GM21367 (cell line): ENCODE data around the gene TRDMT1.
"Not testable (repeated sequence)": the region's sequence is repeated elsewhere in the genome, so short reads cannot be mapped to it uniquely, and the experiment has no call there.

Experiments used
- ATAC-seq: cut with Tn5 transposase; IDR thresholded peaks from one replicate; pipeline ENCODE4 v1.9.1; 2021; ENCODE audit not compliant: unreplicated experiment

The TRDMT1 gene

DNA sequence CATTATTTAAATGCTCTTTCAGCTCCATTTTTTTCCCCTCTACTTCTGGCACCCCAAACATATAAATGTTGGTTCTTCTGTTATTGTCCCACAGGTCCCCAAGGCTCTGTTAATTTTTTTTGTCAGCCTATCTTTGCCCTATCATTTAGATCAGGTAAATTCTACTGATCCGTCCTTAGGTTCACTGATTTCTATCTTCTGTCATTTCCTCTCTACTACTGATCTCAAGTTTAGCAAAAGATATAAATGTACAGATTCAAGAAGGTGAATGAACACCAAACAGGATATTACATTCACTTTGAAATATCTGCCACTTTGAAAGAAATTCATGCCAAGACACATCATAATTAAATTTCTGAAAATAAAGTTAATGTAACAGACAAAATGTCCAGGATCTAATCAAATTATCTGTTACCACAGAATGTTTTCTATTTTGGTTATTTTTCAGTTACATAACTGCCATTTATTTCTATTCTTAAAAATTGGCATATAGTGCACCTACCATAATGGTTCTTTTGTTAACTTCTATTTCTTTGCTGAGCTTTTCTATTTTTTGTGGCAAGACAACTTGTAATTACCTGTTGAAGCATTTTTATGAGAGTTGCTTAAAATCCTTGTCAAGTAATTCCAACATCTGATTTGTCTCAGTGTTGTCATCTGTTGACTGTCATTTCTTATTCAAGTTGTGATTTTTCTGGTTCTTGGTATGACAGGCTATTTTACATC, 59.8 kb downstream of the TRDMT1 start:
- ATAC-seq, result no peak

DNA sequence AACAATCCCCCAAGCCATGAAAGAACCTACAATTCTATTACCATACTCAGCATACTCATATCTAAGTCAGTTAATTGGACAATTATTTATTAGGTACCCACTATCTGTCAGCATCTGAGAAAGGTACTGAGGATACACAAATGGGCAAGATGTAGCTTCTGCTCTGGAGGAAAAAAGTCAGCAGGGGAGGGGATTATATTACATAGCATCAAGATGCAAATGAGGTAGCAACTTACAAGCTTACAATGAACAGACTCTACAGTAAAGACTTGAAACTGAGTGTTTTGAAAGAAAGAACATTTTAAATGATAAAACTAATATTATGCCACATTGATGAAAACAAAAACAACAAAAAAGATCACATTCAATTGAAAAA, 61.1 kb downstream of the TRDMT1 start:
- no peak for ATAC-seq

DNA sequence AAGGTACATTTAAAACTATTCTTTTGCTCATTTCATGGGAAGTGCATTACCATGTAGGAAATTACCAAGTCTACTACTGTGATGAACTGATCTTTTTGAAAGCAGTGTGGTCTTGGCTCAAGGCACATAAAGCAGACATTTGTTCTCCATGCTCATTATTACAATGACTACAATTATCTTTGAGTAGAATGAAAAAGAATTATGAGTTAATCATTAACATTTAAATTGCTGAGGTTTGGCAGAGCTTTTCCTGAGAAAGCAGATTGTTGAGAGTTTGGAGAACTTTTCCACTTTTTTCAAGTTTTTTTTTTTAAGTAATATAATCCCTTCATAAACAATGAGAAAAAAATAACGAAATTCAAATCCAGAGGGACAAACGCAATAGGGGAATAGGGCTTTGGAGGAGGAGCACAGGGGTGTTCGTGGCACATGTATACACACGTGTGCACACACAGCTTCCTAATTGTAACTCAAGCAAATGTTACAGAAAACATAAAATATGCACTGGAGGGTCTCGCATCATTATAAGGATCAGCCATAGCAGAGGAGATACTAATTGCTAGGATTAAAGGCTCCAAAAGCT, 62.9 kb downstream of the TRDMT1 start:
- no peak for ATAC-seq

DNA sequence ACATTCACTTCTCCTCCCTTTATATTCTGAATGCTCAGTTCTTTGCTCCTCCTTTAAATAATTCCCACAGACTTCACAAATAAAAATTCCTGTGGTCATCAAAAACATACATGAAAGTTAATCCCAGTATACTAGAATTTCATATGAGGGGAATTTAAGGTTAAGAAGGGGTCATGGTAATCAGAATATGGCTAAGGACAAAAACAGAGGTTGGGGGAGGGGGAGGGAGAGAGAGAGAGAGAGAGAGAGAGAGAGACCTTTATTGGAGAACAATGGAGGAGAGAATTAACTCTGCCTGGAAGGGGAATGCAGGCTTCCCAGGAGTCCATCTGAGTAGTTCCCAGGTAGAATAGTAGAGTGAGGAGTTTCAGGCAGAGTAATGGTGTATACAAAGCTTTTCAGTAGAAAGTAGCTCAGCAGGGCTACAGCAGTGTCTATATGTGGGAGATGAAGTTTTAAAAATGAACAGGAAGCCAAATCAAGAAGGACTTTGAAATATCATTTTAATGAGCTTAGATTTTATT, 66.7 kb downstream of the TRDMT1 start:
- ATAC-seq, result no peak

DNA sequence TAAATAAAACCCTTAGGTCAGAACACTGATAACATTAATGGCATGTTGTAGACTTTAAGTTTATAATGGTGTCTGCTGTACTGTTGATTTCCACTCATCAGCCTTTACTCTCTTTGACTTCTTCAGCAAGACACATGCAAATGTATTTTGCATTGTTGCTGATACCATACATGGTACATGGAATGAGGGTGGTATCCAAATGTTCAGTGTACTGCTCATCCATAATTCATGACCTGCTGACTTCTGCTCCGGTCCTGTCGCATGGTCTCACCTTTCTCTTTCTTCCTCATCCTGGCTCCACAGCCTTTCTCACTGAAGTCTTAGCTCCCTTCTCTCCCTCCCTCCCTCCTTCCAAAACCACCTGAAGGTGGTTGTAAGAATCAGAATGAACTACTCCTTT, 67.2 kb downstream of the TRDMT1 start:
- ATAC-seq, result no peak

DNA sequence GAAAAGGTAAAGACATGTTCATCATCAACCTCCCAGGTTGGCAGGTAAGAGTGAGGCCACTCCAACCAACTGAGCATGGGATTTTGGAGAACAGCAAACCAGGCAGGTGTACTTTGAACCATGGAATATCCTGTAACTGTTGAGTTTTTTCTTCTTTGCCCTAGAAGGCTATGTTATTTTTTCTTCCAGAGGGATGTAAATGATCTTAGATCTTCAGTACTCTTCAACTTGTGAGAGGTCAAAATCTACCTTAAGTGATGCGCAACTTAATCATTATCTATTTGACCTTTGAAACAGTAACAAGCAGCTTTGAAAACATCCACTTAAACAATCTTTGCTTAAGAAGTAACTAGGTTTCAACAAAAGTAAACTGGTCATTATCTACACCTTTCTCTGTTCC, 71.7 kb downstream of the TRDMT1 start, which contains the start of gene CUBN:
Gene CUBN, minus strand, starts transcription at position 71 of the 400 bp plus-strand sequence. Its CDS starts 46 bp downstream, at position 25.
- no peak for ATAC-seq

DNA sequence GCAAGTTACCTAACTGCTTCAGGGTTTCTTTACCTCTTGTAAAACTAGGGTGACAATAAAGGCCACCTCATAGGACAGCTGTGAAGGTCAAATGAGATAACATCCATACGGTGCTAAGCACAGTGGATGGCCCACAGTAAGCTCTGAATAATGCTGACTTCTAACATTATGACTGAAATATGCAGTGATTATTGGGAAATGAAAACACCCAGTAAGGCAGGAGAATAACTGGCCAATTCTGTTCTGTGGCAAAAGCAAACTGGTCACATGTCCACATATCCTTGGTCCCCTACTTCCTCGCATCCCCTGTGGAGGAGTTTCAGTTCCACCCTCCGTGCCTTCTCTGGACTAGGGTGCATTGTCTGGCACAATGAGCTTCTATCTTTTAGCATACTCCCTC, 73.2 kb downstream of the TRDMT1 start:
- ATAC-seq, result no peak

DNA sequence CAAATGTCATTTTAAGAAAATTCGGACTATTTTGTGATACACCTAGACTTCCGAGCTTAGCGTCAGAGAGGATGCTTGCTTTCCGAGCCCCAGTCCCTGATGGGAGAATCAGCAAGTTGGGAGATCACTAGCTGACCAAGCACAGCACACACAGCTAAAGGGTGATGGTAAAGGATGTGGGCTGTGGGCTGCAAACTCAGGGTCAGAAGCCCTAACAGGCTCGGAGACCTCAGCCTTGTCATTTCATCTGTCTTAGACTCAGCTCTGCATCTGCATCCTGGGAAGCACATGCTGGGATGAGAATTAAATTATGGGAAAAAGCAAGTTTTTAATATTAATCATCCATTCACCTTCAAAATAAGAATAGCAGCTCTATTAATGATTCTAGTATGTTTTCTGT, 75.1 kb downstream of the TRDMT1 start:
- ATAC-seq, result no peak

DNA sequence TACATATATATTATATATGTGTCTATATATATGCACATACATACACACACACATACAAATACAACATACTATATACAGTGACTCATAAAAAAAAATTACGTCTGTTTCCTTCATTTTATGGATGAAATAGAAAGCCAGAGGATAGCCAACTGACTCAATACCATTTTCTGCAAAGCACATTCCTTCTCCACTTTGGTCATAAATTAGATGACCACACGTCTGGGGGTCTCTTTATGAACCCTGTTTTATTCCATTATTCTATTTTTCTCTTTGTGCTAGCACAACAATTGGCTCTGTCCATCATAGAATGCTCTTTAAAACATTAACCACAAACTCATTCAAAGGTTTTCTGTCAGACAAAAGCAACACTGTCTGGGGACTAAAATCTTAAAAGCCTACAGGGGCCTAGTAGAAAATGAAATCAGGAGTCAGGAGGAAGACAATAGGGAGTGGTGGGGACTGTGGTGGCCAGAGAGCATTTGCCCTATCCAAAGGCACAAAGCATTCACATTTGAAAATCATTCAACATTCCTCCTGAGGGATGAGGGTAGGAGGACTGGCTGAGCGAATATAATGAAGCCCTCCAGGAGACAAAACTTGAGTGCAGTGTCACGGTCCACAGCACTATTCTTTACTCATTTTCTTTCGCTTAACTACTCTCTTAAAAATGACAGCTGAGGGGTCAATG, 76.1 kb downstream of the TRDMT1 start:
- no peak for ATAC-seq

DNA sequence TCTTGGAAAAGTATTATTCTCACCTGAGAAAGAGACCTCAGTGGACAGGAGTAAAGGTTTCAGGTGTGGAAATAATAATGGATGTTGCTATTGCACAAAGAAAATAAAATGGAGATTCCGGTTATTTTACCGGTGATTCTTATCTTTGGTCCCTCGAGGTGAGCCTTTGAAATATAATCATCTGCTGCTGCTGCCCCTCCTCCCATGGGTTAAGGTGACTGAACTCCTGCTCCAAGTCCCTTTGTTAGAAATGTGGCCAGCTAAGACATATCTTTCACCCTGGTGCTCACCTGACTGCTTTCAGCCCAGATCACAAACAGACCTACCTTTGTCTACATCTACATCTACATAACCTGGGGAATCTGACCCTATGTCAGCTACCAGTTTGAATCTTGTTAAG, 77.5 kb downstream of the TRDMT1 start:
- no peak for ATAC-seq

DNA sequence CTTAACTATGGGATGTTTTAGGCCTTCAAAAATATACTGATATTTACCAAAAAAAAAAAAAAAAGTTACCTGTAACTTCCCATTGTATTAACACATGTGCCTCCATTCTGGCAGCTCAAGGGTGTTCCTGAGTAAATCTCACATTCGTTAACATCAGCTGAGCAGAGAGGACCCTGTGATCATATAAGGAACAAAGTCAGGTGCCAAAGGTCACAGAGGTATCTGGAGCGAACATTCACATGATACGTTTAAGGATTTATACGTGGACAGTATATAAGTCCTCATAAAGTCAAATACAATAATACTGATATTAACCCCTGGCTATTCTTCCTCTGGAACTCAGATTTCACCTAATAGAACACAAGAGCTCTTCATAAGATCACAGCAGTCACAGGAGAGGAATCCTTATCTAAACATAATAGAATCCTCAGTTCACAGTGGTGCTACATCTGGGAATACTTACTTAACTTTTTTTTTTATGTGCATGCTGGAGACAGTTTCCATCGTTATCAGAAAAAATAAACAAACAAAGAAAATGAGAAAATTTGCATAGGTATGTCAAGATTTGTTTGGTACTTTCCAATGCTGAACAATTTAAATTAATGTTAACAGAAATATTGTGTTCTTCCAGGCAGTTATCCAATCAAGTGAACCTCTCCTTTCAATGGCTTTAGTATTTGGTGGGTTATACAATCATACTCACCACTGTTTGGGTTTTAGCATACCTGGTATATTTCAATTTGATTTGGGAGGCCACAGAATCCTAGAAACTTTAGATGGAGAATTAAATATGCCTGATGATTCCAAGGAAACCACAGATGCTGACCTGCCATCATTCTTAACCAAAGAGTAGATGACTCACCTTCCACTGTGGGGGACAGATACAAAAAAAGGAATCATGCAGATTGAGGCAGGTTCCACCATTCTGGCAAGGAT, 78.5 kb downstream of the TRDMT1 start:
- ATAC-seq, result no peak

DNA sequence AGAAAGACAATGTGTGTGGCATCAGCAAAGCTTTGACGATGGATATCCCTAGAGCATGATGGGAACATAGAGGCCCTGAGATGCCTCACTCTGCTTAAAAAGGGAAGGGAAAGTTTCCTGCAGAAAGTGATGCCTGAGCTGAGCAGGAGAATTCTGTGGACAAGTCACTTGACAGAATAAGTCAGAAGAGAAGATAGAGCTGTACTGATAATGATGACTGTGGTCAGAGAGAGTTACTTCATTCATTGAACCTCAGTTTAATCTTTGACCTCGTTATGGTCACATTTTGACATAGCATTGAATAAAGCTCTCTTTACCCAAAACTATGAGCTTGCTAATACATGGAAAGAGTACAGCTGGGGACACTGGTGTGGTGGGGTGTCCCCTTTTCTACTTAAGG, 79.4 kb downstream of the TRDMT1 start:
- ATAC-seq, result no peak

DNA sequence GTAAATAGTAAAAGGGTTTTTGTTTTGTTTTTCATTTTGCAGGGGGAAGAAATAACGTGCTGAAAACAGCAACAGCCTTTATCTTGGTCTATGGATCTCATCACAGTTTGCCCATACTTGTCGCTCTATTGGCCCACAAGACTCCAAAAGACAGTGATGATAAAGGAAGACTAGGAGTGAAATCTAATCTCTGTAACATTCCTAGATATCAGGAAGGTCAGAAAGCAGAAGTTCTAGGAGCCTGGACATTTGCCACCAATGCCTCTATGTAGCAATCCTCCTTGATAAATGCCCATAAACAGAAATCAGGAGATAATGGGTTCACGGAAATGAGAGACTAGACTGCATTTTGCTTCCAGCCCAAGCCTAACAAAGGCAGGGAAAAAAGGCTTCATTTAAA, 80.8 kb downstream of the TRDMT1 start:
- no peak for ATAC-seq

DNA sequence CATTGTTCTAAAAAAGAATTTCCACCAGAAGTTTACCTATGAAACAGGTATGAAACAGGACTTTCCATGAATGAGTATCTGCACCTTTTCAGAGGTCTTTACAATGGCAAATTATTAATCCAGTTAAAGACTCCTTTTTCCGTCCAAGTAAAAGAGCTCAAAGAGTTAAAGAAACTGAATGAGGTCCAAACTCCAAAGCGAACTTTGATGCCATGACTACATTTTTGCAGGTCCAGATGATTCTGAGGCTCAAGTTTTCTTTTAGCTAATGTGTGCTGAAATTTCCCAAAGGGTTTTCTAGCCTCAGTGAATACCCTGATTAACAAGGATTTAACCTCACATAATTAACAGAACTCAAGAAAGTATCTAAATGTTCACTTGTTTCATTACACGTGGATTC, 81.6 kb downstream of the TRDMT1 start:
- ATAC-seq, result no peak

DNA sequence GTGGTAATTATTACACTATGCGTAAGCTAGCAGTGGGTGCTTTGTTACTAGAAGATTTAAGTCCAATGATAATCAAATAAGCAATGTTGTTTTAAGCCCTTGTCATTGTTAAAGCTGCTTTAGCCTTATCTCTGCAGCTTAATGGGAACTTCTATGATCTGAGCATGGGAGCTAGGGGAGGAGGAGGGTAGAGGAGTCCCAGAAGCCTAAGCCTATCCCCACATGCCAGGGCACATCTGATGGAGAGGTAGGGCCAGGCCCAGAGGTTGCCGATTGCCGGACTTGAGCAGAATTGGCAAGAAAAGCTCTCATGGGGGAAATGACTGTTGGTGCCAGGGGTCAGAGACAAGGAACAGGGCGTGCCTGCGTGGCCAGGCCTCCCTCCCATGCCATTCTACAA, 85.3 kb downstream of the TRDMT1 start:
- ATAC-seq, result no peak

DNA sequence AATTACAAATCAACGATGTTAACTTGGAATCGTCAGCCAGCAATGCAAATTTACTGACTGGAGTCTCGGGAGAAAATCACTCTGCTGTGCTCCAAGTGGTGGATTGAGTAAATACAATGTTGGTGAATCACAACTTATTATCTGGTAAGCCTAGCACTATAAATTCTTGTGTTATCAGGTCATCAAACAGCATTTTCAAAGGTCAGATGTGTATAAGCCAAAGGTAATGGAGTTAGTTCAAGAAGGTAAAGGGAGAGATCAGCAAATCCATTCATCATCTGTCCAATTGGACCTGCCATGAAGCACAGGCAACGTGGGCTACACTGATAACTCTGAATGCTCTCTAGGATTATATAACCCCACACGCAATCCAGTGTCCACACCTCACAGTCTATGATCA, 85.8 kb downstream of the TRDMT1 start:
- no peak for ATAC-seq

DNA sequence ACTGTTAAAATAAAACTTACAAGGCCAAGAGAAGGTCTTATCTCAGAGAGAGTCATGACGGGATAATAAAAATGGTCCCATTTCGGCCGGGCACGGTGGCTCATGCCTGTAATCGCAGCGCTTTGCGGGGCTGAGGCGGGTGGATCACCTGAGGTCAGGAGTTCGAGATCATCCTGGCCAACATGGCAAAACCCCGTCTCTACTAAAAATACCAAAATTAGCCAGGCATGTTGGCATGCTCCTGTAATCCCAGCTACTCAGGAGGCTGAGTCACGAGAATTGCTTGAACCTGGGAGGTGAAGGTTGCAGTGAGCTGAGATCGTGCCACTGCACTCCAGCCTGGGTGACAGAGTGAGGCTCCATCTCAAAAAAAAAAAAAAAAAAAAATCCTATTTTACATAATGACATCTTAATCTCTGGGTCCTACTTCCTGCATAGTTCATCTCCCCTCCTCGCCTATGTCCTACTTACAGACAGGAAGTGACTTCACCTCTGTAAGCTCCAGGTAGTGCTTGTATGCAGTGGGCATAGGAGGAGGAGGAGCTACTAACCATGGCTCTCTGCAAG, 86.5 kb downstream of the TRDMT1 start:
- ATAC-seq, result not testable (repeated sequence)

DNA sequence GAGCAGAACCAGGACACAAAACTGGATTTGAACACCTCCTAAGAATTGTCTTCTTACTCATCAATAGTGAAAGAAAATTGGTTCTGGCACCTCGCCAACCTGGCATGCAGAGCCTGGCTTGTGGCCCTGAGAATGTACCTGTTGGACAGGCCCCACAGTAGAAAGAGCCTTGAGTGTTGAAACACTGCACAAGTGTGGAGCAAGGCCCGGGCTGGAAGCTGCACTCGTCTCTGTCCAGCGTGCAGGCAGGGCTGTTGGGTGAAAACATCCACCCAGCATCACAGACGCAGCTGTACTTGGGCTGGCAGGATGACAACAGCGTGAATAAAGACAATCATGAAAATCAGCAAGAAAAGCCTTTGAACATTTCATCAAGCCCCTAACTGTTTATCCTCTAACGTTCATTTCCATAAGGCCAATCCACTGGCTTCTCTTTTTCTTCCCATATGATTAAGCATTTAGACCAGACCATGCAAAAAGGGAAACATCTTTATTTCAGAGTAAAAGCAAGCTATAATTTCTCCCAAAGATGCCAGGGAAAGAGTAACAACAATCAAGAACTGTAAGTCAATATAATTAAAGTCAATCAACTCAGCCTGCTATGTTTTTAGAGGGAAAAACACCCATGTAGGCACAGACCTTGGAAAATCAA, 87.5 kb downstream of the TRDMT1 start:
- no peak for ATAC-seq

DNA sequence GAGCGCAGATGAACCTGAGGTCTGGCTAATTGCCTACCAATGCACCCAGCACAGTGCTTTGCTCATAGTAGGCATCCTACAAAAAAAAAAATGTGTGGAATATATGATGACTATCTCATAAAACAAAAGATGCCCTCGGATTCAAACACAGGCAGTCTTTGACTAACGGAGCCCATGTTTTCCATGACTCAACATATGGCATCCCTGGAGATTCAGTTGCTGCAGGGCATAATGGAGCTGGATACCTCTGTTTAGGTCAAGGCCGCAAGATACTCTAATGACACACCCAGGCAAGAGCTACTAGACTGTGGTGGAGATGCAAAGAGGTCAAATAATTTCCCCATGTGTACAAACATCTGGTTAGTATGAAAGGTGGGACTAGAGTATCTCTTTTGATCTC, 88.1 kb downstream of the TRDMT1 start:
- ATAC-seq, result no peak

DNA sequence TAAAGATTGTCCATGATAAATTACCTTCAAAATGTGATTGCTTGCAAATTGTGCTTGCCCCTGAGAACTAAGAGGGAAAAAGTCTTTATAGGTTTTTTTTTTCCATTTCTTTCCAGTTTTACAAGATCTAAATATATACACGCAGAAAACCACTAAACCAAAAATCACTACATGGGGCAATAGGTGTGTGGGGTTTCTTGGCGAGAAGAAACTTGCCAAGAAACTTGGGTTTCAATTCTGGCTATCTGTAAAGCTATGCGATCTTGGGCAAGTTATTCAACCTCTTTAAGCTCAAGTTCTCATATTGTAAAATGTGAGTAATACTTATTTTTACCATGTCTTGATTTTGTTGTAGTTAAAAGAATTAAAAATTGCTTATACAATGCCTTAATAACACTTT, 88.9 kb downstream of the TRDMT1 start:
- ATAC-seq, result no peak
